Measurements from ENCODE around the gene DCLRE1B.

DNA sequence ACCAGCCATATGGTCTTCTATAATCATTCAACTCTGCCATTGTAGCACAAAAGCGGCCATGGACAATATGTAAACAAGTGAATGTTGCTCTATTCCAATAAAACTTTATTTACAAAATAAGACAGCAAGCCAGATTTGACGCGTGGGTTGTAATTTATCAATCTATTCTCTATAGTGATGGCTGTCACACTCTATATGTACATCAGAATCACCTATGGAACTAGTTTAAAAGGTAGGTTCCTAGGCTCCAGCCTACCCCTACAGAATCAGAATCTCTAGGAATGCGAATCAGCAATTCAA is 25.4 kb upstream of the DCLRE1B start:
- TF ChIP-seq GATA2 (IDR thresholded peaks at IDR 0.05; ENCODE audit: low read depth, low read length), result no peak
- TF ChIP-seq GATA3 (IDR thresholded peaks at IDR 0.05; ENCODE audit: low read depth, low read length), result no peak

Measured in SH-SY5Y (cell line).